ENCODE measurements around the gene SOD2.

GRCh38 chr6:159714404-159714803, 21.4 kb upstream of the SOD2 start:
- no peak for TF ChIP-seq CTCF (IDR thresholded peaks at IDR 0.05)
- no peak for TF ChIP-seq POLR2A (IDR thresholded peaks at IDR 0.05; ENCODE audit: low read depth)
